DND-41 (cell line): ENCODE results near the gene GNAO1.
"Not testable (repeated sequence)": the region's sequence is repeated elsewhere in the genome, so short reads cannot be mapped to it uniquely, and the experiment has no call there.

Experiments used
- EZH2 ChIP-seq: IDR thresholded peaks from 3 replicates; pipeline ENCODE4 v1.6.1; 2012; ENCODE audit warnings: borderline replicate concordance, low read depth, mild to moderate bottlenecking, moderate library complexity, low read length, inconsistent platforms; ENCODE audit not compliant: severe bottlenecking
- TF ChIP-seq, protein P1 (sequence below): IDR thresholded peaks from 2 replicates; pipeline ENCODE4 v1.5.1; 2012; ENCODE audit warnings: borderline replicate concordance, low read length, moderate library complexity, mild to moderate bottlenecking; ENCODE audit not compliant: poor library complexity, severe bottlenecking; ENCODE audit errors: extremely low read depth

DNA sequence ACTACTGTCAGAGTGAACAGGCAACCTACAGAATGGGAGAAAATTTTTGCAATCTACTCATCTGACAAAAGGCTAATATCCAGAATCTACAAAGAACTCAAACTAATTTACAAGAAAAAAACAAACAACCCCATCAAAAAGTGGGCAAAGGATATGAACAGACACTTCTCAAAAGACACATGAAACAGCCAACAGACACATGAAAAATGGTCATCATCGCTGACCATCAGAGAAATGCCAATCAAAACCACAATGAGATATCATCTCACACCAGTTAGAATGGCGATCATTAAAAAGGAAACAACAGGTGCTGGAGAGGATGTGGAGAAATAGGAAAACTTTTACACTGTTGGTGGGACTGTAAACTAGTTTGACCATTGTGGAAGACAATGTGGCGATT, 205.4 kb downstream of the GNAO1 start:
- TF ChIP-seq, protein P1, sequence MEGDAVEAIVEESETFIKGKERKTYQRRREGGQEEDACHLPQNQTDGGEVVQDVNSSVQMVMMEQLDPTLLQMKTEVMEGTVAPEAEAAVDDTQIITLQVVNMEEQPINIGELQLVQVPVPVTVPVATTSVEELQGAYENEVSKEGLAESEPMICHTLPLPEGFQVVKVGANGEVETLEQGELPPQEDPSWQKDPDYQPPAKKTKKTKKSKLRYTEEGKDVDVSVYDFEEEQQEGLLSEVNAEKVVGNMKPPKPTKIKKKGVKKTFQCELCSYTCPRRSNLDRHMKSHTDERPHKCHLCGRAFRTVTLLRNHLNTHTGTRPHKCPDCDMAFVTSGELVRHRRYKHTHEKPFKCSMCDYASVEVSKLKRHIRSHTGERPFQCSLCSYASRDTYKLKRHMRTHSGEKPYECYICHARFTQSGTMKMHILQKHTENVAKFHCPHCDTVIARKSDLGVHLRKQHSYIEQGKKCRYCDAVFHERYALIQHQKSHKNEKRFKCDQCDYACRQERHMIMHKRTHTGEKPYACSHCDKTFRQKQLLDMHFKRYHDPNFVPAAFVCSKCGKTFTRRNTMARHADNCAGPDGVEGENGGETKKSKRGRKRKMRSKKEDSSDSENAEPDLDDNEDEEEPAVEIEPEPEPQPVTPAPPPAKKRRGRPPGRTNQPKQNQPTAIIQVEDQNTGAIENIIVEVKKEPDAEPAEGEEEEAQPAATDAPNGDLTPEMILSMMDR = not testable (repeated sequence)
- not testable (repeated sequence) for TF ChIP-seq EZH2
